ENCODE data around the gene CLN5.
"Not testable (repeated sequence)": the region's sequence is repeated elsewhere in the genome, so short reads cannot be mapped to it uniquely, and the experiment has no call there.

The CLN5 gene

GRCh38 chr13:76991796-76992547 is at the start of gene CLN5:
Gene CLN5, plus strand, starts transcription at chr13:76992081. Its CDS starts 18 bp downstream, at chr13:76992099.
- DNase-seq, result peak; percentile 57

- no peak for DNase-seq
Measured at GRCh38 chr13:76942363-76942762, 49.5 kb upstream of the CLN5 start.

- no peak for DNase-seq
Measured at GRCh38 chr13:76943646-76944045, 48.2 kb upstream of the CLN5 start.

GRCh38 chr13:76944456-76944855 is 47.4 kb upstream of the CLN5 start:
- DNase-seq, result no peak

GRCh38 chr13:76948149-76948548 is 43.7 kb upstream of the CLN5 start, which contains the start of gene ACOD1:
Gene ACOD1, plus strand, starts transcription at chr13:76948511. Its CDS starts 48 bp downstream, at chr13:76948559.
- DNase-seq, result no peak

GRCh38 chr13:76950101-76950500 is 41.8 kb upstream of the CLN5 start:
- DNase-seq, result no peak

- no peak for DNase-seq
Measured at GRCh38 chr13:76953968-76954367, 37.9 kb upstream of the CLN5 start.

- no peak for DNase-seq
Measured at GRCh38 chr13:76954538-76954937, 37.3 kb upstream of the CLN5 start.

GRCh38 chr13:76955193-76955592 is 36.7 kb upstream of the CLN5 start:
- DNase-seq, result no peak

- no peak for DNase-seq
Measured at GRCh38 chr13:76955661-76956060, 36.2 kb upstream of the CLN5 start.

- DNase-seq, result no peak
Measured at GRCh38 chr13:76958841-76959432, 32.9 kb upstream of the CLN5 start.

GRCh38 chr13:76959734-76960133 is 32.1 kb upstream of the CLN5 start:
- DNase-seq, result not testable (repeated sequence)

- no peak for DNase-seq
Measured at GRCh38 chr13:76965759-76966421, 26.0 kb upstream of the CLN5 start.

- DNase-seq, result no peak
Measured at GRCh38 chr13:76967031-76967430, 24.9 kb upstream of the CLN5 start.

- no peak for DNase-seq
Measured at GRCh38 chr13:76968041-76968440, 23.8 kb upstream of the CLN5 start.

GRCh38 chr13:76969488-76970365 is 22.2 kb upstream of the CLN5 start:
- no peak for DNase-seq

GRCh38 chr13:76971215-76971614 is 20.7 kb upstream of the CLN5 start:
- no peak for DNase-seq

GRCh38 chr13:76971851-76972829 is 19.7 kb upstream of the CLN5 start:
- no peak for DNase-seq

GRCh38 chr13:76973920-76974617 is 17.8 kb upstream of the CLN5 start:
- no peak for DNase-seq

- DNase-seq, result no peak
Measured at GRCh38 chr13:76974618-76974975, 17.3 kb upstream of the CLN5 start.

GRCh38 chr13:76975863-76976262 is 16.0 kb upstream of the CLN5 start:
- DNase-seq, result no peak
